ENCODE results near the gene PON3.

The PON3 gene

DNA sequence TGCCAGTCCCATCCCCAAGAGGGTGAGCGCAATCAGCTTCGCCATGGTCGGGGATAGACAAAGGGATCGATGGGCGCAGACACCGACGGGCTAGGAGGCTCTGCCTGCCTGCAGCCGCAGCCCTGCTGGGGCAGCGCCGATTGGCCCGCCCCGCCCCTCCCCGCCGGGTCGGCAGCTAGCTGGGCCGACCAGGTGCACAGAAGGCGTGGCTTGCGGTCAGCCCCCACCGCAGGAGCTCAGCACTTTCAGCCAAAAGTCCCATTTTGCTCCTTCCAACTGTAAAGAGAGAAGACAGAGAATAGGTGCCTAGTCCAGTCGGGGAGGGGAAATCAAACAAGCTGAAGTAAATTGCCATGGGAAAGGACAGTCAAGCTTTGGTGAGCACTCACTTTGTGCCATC lies 71.7 kb downstream of the PON3 start, which contains the start of gene PON1:
PON1 (minus strand) TSS at position 102 of the 400 bp plus-strand sequence; CDS start at position 45, 57 bp downstream.
- CTCF ChIA-PET: interaction anchor here (1.2 to 1.3 kb wide), 2 partner anchors 9 to 13 kb away, joined by 3 read pairs; no protein-coding TSS in a partner anchor
- DNase-seq (ENCODE audit: extremely low spot score): no peak
- TF ChIP-seq, protein P1, sequence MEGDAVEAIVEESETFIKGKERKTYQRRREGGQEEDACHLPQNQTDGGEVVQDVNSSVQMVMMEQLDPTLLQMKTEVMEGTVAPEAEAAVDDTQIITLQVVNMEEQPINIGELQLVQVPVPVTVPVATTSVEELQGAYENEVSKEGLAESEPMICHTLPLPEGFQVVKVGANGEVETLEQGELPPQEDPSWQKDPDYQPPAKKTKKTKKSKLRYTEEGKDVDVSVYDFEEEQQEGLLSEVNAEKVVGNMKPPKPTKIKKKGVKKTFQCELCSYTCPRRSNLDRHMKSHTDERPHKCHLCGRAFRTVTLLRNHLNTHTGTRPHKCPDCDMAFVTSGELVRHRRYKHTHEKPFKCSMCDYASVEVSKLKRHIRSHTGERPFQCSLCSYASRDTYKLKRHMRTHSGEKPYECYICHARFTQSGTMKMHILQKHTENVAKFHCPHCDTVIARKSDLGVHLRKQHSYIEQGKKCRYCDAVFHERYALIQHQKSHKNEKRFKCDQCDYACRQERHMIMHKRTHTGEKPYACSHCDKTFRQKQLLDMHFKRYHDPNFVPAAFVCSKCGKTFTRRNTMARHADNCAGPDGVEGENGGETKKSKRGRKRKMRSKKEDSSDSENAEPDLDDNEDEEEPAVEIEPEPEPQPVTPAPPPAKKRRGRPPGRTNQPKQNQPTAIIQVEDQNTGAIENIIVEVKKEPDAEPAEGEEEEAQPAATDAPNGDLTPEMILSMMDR (IDR thresholded peaks at IDR 0.05; ENCODE audit: control extremely low read depth, extremely low read depth, low read depth, missing control alignments): no peak
- POLR2A ChIA-PET: no interaction called here

DNA sequence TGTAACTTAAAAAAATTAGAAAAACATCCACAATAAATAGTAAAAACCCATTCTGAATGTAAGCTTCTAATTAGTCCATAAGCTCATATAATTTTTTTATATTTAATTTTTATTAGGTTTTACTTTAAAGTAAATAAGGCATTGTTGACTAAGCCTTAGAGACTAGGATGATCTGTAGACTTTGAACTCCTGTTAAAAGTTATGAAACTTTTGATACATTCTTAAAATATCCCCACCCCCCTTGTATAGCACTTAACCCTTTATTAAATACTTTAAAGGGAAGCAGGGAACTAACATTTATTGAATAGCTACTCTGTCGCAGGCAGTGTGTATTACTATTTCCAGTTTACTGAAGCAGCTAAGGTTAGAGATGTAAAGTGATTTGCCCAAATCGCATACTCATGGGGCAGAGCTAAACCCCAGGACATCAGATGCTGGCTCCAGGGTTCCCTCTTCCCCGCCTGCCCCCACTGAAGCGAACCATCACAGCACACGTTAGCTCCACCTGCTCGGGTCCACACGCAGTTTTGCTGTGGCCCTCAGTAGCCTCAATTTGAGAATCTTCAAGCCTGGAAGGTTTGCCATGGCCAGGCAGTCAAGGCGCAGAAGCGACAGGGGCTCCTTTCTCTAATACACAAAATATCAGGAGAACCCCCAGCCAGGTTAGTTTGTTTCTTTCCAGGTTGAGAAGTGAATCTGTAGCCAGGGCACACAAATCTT lies 72.6 kb downstream of the PON3 start:
- ChIA-PET POLR2A (no interaction called here), CTCF (interaction anchor here (0.9 to 1.3 kb wide), 3 partner anchors 12 to 153 kb away, joined by 3 read pairs; no protein-coding TSS in a partner anchor)
- no peak for DNase-seq (ENCODE audit: extremely low spot score)
- TF ChIP-seq, protein P1 (IDR thresholded peaks at IDR 0.05; ENCODE audit: control extremely low read depth, extremely low read depth, low read depth, missing control alignments): no peak

- DNase-seq (ENCODE audit: extremely low spot score): no peak
- ChIA-PET POLR2A (no interaction called here), CTCF (interaction anchor here (0.9 to 1.1 kb wide), 2 partner anchors 13 to 154 kb away, joined by 3 read pairs; no protein-coding TSS in a partner anchor)
- TF ChIP-seq, protein P1 (IDR thresholded peaks at IDR 0.05; ENCODE audit: control extremely low read depth, extremely low read depth, low read depth, missing control alignments): no peak
These were observed 73.3 kb downstream of the PON3 start for GRCh38 chr7:95322854-95323253.

DNA sequence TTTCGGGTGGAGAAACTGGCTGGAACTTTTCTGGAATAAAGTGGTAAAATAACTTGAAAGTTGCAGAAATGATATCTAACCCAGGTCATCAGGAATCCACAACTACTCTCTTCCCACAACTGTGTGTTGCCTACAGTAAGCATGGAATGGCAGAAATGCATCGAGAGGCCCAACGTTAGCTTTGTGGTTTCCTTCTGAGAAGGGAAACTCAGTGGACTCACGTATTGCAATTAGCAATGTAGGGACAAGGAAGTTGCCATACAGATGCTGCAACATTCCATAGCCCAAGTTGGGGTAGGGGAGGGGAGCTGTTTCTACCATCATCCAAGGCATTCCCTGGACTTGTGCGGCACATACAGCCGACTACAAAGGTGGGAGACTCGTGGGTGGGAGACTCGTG lies 73.8 kb downstream of the PON3 start:
- ChIA-PET CTCF (no interaction called here), POLR2A (no interaction called here)
- TF ChIP-seq, protein P1 (IDR thresholded peaks at IDR 0.05; ENCODE audit: control extremely low read depth, extremely low read depth, low read depth, missing control alignments): no peak
- no peak for DNase-seq (ENCODE audit: extremely low spot score)

DNA sequence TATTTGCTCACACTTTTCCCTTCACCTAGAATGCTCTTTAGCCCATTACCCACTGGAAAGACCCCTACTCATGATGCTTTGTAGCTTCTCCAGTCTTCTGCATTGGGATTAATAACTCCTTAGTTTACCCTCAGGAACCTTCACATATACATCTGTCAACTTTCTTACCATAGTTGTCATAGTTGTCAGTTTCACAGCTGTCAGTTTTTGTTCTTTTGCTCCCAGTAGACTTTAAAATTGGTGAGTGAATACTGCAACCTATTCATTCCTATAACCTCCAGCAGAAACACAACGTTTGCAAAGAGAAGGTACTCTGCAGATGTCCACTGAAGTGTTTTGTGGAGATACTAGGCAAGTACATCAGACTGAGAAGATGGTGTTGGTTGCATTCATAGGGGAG lies 74.5 kb downstream of the PON3 start:
- DNase-seq (ENCODE audit: extremely low spot score): no peak
- TF ChIP-seq, protein P1 (IDR thresholded peaks at IDR 0.05; ENCODE audit: control extremely low read depth, extremely low read depth, low read depth, missing control alignments): no peak
- ChIA-PET CTCF (no interaction called here), POLR2A (interaction anchor here (0.5 kb wide), 1 partner anchor 78 kb away, joined by 3 read pairs; no protein-coding TSS in a partner anchor)

DNA sequence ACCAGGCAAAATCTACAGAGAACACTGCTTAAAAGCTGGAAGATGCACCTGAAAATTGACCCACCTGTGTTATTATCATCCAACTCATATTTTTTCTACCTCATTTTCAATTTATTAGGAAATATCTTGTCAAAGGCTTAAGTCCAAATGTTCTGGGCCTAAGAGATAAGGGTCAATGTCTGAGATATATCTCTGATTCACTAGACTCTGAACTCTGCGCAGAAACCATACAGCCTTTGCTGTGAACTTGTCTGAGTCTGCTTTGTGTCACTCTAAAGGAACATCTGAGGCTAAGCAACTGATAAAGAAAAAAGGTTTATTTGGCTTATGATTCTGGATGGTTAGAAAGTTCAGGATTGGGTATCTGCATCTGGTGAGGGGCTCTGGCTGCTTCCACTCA lies 75.5 kb downstream of the PON3 start:
- DNase-seq (ENCODE audit: extremely low spot score): no peak
- CTCF ChIA-PET: no interaction called here
- POLR2A ChIA-PET: no interaction called here
- TF ChIP-seq, protein P1 (IDR thresholded peaks at IDR 0.05; ENCODE audit: control extremely low read depth, extremely low read depth, low read depth, missing control alignments): no peak
